Activated effector memory CD4-positive, alpha-beta T cell treated with Interleukin-2 at 50 U/mL for 16 hours (primary cell): ENCODE measurements around the gene KRT36.

ENCODE experiments used
- DNase-seq: peaks from one replicate; pipeline ENCODE4 v3.0.0-alpha.2; 2020

KRT36 gene

GRCh38 chr17:41475421-41475820, 14.3 kb downstream of the KRT36 start:
- DNase-seq, result no peak

GRCh38 chr17:41474863-41475262, 14.8 kb downstream of the KRT36 start:
- no peak for DNase-seq

GRCh38 chr17:41468346-41468745, 21.4 kb downstream of the KRT36 start:
- no peak for DNase-seq

GRCh38 chr17:41467561-41467960, 22.1 kb downstream of the KRT36 start:
- no peak for DNase-seq

- DNase-seq, result no peak
These were observed 22.7 kb downstream of the KRT36 start, which contains the start of gene KRT32 for GRCh38 chr17:41466988-41467387. KRT32 (minus strand) TSS chr17:41467386; CDS start chr17:41467325, 61 bp downstream.

DNA sequence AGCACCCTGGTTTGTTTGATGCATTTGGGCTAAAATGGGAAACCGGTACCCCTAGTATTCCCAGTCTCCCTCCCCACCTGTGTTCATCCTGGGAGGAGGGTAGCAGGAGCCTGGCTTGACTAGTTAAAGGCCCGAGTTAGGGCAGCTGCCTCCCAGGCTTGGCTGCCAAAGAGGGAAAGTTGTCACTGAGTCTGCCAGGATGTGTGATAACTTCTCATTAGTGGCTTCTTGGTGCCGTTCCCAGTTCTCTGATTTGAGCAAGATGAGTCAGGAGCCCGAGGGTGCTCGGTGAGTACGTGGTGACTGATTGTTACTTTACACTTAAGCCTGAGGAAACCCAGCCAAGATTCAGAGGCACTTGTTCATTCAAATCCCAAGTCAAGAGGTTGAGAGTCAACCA, 25.0 kb downstream of the KRT36 start:
- DNase-seq, result no peak

GRCh38 chr17:41464173-41464572, 25.5 kb downstream of the KRT36 start:
- no peak for DNase-seq

GRCh38 chr17:41463746-41464145, 26.0 kb downstream of the KRT36 start:
- DNase-seq, result no peak

DNA sequence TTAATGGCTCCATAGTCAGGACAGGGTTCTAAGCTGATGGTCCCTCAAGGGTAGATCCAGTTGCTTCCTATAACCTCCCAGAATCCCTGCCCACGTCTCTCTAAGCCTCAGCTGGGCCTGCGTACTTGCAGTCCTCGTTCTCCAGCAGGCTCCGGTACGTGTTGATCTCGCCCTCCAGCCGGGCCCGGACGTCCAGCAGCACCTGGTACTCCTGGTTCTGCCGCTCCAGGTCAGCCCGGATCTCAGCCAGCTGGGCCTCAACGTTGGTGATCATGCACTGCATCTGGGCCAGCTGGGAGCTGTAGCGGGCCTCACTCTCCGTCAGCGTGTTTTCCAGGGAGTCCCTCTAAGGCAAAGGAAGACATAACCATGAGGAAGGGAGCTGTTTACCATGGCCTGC, 27.0 kb downstream of the KRT36 start:
- DNase-seq, result no peak

GRCh38 chr17:41457676-41458075, 32.0 kb downstream of the KRT36 start:
- DNase-seq, result no peak

DNA sequence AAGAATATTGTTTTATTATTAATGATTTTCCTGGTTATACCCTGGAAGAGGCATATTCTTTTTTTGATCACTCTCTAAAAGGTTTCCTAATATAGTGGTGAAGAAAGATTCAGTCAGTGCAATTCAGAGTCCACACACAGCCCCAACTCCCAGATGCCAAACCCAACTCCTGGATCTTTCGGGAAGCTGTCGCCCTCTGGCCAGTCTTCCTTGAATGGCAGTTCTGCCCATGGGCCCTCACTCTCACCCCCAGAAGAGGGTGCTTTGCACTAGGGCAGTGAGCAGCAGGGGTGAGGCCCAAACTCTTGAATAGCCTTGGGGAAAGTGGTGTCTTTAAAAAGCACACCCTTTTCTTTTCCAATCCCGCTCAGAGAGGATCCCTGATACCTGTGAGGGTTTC, 33.5 kb downstream of the KRT36 start:
- no peak for DNase-seq

DNA sequence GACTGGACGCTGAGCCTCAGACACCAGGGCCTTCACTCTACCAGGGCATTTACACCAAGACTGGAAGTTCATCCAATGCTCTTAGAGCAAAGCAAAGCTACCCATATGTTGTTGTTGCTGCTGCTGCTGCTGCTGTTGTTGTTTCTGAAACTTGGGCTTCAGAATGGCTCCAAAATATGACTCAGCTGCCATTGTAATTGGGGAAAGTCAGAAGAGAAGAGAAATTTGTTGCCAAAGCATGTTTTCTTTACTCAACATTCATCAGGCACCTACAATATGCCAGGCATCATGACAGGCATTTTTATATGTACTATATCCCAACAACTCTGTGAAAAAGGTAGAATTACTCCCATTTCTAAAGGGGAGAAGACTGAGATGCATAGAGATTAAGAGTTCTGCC, 34.5 kb downstream of the KRT36 start:
- DNase-seq, result no peak

DNA sequence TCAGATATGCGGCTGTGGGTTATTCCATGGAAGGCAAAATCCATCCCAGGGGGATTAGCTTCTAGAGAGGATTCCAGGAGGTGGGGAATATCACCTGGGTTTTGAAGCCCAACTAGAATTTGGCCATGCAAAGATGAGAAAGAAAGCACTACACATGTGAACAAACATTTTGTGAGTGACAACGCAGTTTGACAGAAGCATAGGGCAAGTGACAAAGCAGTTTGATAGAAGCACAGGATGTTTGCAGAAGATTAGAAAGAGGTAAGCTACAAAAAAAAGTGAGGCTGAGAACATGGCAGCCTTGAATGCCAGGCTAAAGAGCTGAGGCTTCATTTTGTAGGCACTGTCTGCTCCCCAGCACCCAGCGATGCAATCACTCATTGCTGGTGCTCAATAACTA, 36.6 kb downstream of the KRT36 start:
- no peak for DNase-seq

DNA sequence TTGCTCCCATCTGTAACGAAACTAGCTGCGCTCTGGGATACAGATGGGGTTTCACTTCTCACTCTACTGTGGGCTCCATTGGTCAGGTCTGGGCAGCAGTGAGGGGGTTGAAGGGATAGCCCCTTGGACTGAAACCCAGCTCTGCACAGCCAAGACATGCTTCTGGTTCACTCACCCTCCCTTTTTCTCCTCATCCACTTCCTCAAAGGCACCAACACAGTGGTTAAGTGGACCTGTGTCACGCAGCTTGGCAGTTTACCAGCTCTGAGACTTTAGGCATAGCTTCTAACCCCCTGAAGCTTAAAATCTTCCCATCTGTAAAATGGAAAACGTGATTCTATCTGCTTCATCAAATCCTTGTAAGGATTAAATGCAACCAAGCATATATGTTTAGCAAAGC, 37.4 kb downstream of the KRT36 start:
- DNase-seq, result no peak

- DNase-seq, result no peak
These were observed 38.5 kb downstream of the KRT36 start for GRCh38 chr17:41451154-41451728.

DNA sequence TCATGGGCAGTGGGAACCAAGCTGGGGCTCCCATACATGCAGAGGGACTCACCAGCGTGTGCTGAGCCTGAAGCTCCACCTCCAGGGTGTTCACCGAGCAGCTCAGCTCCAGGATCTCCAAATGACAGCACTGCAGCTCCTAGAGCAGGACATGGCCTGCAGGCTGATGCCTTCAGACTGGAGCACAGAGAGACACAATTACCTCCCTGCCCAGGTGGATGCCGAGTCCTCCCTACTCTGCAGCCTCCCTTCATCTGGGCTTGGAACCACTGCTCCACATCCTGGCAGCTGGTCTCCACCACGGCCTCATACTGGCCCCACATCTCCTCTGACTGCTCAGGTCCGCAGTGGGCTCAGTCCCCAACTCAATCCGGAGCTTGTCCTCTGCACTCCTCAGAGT, 40.7 kb downstream of the KRT36 start:
- no peak for DNase-seq

DNA sequence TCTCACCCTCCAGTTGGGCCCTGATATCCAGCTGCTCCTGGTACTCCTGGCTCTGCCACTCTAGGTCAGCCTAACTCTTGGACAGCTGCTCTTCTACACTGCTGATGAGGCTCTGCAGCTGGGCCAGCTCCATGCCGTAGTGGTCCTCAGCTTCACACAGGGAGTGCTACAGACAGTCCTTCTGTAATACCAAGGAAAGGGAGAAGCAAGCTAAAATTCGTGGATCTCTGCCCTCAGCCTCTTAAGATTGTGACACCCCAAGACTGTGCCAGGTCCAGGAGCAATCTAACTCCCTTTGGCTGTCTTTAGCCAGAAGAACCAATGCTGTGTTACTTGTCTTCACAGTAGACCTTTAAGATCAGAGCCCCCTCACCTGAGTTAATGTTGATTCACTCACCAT, 41.2 kb downstream of the KRT36 start:
- DNase-seq, result no peak

DNA sequence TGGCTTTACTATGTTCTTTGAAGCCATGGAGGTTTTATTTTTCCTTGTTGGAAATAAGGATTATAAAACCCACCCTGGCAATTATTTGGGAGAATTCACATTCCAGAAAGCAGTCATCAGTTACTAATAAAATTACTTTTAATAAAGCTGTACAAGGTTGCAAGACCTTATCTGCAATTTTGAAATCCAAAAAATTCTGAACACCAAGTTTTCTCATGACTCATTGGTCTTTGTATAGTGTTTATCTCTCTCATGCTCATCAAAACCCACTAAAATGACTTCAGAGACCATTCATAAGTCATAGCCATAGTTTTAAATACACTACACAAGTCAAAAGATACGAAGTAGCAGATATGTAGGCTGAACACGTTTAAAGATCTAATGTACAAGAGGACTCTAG, 42.9 kb downstream of the KRT36 start:
- no peak for DNase-seq

DNA sequence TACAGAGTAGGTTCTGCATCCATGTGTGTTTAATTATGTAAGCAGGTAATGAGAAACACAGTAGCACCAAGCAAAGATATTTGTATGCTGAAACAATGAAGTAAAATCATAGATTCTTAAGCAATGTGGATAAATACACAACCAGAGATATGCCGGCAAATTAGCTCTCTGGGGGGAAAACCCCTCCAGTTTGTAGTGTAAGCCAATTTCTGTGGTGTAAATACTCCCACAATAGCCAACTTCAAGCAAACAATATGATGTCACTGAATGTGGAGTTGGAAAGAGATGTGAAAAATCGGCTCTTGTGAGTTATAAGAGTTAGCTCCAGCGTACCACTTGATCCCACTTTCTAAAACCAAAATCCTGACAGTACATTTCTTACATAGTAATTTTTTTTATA, 45.1 kb downstream of the KRT36 start:
- DNase-seq, result no peak

DNA sequence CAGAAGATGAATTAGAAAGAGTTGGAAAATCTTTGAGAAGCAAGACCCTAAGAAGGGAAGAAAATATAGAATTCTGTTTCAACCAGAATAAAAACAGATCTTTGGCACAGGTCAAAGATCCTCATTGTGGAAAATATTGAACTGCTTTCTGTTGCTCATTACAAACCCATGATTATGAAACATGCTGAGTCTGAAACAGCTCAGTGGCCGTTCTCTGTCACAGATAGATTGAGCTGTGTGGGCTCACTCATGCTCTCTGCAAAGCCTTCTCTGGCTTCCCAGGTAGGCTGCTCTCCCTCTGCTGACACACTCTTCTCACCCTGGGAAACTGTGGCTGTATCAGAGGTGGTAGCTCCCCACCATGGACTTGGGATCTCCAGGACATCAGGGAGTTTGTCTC, 45.5 kb downstream of the KRT36 start:
- DNase-seq, result no peak

- no peak for DNase-seq
These were observed 47.0 kb downstream of the KRT36 start for GRCh38 chr17:41442739-41443138.

GRCh38 chr17:41440531-41441033, 49.1 kb downstream of the KRT36 start, which contains the start of gene KRT38:
KRT38 (minus strand) TSS chr17:41440983; CDS start chr17:41440921, 62 bp downstream.
- no peak for DNase-seq

GRCh38 chr17:41439375-41439774, 50.3 kb downstream of the KRT36 start:
- no peak for DNase-seq

- DNase-seq, result no peak
These were observed 51.9 kb downstream of the KRT36 start for GRCh38 chr17:41437769-41438168.

DNA sequence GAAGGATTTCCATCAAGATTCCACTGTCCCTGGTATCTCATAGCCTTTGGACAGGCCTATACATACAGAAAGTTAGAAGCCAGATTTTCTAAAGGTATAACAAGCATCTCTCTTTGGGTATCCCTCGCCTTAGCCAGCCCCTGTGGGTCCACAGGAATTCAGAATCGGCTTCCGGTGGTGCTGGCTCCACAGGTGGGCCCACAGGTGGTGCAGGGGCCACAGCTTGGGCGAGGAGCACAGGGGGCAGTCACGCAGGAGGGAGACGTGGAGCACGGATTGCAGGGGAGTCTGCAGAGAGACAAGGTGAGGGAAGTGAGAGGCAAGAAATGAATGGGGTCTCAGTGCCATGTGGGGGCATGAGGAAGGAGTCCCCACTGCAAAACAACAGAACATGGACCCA, 52.5 kb downstream of the KRT36 start:
- no peak for DNase-seq
